HG02870 (cell line): ENCODE measurements around the gene C1QTNF12.

ENCODE experiments used
- ATAC-seq: cut with Tn5 transposase; IDR thresholded peaks from one replicate; pipeline ENCODE4 v1.9.1; 2021; ENCODE audit warnings: mild to moderate bottlenecking, moderate library complexity; ENCODE audit not compliant: unreplicated experiment

Gene C1QTNF12, protein sequence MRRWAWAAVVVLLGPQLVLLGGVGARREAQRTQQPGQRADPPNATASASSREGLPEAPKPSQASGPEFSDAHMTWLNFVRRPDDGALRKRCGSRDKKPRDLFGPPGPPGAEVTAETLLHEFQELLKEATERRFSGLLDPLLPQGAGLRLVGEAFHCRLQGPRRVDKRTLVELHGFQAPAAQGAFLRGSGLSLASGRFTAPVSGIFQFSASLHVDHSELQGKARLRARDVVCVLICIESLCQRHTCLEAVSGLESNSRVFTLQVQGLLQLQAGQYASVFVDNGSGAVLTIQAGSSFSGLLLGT

DNA sequence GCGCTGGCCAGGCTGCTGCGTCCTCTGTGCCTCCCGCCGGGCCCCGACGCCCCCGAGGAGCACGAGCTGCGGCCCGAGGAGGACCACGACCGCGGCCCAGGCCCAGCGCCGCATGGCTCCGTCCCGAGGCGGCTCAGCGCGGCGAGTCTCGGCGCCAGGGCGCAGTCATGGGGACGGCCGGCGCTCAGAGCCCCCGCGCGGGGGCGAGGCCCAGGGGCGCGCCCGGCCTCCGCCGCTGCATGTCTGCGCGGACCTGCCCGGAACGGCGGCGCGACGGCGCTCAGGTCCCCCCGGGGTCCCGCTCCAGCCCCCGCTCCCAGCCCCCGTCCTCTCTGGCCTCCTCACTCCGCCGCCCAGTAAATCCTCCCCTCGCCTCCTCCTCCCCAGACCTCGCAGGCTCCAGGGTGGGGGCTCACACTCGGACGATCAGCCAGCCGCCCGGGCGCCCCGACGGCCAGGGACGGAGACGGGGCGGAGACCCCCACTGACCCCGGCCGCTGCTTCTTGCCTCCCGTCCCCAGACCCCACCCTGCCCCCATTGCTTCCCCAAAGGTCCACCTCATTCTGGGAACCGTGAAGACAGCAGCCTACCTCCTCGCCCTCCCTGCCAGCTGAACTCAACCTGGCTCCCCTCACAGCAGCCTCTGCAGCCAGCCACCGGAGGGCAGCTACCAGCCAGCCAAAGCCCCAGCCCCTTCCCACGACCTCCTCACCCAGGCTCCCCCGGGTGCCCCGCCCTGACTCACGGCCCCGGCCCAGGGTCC, at the start of gene C1QTNF12:
TSS of gene C1QTNF12 (minus strand) at position 146 of the 764 bp plus-strand sequence. CDS start at position 114, 32 bp downstream.
- no peak for ATAC-seq

DNA sequence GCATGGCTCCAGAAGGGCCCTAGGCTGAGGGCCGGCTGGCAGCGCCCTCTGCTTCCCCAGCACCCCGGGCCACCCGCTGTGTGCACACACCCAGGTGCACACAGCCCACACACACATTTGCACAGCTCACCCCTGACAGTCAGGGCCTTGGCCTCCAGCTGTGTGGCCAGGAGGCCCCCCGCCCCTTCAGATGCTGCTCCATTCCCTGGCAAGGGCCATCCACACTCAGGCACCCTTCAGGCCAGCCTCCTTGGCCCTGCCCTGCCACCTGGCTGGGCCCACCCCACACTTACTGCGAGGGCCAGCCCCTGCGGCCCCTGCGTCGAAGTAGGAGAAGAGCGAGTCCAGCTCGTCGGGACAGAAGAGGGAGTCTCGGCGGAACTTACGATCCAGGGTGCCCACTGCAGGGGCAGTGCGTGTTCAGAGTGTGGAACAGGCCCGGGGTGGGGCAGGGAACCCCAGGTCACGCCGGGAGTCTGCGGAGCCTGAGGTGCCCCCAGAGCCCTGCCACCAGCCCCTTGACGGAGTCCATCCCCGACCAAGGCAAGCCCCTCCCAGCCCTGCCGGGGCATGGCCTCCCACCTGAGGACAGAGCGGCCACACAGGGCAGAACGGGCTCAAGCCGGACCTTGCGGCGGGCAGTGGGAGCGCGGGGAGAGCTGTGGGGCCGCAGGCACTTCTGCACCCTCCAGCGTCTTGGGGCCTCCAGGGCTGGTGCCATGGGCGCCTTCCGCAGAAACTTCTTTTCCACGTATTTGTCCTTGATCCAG, 48.8 kb upstream of the C1QTNF12 start:
- no peak for ATAC-seq

- no peak for ATAC-seq
Measured at GRCh38 chr1:1294250-1294890, 47.8 kb upstream of the C1QTNF12 start.

GRCh38 chr1:1293263-1294249, 47.0 kb upstream of the C1QTNF12 start:
- ATAC-seq = no peak

DNA sequence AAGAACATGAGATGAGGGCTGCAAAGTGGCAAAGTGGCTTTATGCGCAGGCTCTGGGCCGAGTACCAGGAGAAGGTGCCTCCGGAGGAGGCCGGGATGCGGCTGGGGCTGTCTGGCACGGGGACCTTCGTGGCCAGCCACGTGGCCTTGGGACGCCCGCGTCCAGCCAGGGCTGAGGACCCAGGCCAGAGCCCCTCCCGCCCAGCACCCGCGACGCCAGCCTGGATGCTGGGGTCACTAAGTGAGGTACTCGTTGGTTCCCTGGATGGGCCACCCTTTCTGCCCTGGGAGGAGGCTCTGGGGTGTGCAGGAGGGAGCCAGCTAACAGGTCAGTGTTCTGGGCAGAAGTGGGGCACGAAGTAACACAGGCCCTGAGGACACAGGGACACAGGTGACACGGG, 46.3 kb upstream of the C1QTNF12 start:
- ATAC-seq = no peak

GRCh38 chr1:1292442-1292779, 45.9 kb upstream of the C1QTNF12 start:
- no peak for ATAC-seq

DNA sequence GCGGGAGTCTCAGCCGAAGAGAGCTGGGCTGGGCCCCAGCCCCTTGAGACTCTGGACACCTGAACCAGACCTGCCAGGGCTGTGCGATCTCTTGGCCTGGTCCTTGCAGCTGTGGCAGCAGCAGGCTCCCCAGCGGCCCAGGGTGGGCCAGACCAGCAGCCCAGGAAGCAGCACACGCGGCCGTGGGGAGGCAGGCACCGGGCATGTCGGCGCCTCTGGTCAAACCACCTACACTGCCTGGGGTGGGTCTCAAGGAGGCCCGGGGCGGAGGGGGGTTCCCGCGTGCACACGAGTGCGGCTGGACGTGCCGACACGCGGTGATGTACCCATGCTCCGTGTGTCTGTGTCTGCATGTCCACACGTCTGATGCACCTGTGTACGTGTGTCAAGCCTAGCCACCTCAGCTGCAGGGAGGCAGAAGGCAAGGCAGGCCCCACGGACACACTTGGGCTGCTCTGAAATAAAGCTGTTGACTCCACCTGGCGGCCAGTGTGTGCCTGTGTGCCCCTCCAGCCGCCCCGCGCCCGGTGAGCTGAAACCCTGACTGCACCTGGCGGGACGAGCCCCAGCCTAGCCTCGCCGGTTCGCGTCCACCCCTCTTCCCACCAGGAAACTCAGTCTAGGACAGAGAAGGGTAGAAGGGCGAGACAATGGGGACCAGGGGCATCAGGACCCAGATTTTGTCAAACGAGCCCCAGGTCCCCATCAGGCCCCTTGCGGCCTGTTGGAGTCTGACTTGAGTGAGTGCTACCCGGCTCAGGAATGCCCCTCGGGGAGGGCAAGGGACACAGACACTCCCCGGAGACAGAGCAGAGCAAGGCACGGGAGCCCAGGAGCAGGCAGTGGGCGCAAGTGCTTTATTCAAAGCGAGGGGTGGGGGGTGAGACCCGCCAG, 45.3 kb upstream of the C1QTNF12 start:
- no peak for ATAC-seq

- no peak for ATAC-seq
Measured at GRCh38 chr1:1291023-1291528, 44.6 kb upstream of the C1QTNF12 start.

- ATAC-seq = no peak
Measured at GRCh38 chr1:1290238-1290731, 43.8 kb upstream of the C1QTNF12 start.

DNA sequence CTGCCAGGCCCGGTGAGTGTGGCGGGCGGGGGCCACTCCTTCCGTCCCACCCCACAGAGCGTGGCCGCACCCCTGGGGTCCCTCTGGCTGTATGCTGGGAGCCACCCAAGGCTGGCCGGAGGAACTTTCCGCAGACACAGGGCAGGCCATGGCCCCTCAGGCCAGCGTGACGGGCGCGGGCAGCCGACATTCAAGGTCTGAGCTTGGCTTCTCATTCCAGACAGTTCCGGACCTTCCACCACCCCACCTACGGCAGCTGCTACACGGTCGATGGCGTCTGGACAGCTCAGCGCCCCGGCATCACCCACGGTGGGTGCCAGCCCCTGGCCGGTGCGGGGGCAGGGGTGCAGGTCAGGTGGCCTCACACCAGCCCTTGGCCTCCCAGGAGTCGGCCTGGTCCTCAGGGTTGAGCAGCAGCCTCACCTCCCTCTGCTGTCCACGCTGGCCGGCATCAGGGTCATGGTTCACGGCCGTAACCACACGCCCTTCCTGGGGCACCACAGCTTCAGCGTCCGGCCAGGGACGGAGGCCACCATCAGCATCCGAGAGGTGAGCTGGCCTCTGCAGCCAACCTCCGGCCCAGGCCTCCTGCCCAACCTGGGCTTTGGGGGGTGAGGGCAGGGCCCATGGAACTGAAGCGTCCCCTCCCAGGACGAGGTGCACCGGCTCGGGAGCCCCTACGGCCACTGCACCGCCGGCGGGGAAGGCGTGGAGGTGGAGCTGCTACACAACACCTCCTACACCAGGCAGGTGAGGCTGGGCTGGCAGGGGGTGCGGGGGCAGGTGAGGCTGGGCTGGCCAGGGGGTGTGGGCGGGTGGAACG, 41.0 kb upstream of the C1QTNF12 start:
- ATAC-seq = no peak

- ATAC-seq = no peak
Measured at GRCh38 chr1:1286313-1287261, 40.1 kb upstream of the C1QTNF12 start.

- ATAC-seq = no peak
Measured at GRCh38 chr1:1285611-1286311, 39.2 kb upstream of the C1QTNF12 start.

DNA sequence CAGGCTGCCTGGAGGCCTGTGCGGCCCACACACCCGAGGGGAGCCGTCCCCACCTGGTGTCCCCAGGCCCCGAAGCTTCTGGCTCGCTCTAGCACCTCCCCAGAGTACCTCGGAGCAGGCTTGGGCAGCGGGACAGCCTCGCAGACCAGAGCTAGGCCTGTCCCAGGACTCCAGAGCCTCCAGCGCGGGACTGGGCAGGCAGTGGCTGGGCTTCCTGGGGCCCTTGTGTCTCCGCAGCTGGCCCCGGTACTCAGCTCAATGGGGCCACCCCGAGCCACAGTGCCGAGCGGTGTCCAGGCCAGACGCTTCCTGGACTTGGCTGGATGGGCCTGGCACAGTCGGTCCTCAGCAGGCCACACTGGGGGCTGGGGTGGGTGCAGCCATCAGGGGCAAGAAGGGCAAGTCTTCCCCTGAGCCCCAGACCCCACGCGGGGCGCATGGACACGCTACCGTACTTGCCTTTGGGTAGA, 38.6 kb upstream of the C1QTNF12 start:
- ATAC-seq = no peak

- ATAC-seq = no peak
Measured at GRCh38 chr1:1284221-1285101, 37.9 kb upstream of the C1QTNF12 start.

GRCh38 chr1:1283821-1284220, 37.3 kb upstream of the C1QTNF12 start:
- ATAC-seq = no peak
